BLaER1 treated with 17β-estradiol and CSF1 and Interleukin-3, amounts not matched to agents 10 nM and 100 nM (cell line): ENCODE measurements around the gene ATIC.

Experiments used
- H3K27ac ChIP-seq, 11 experiments: shearing (Covaris generic); formaldehyde crosslinking; 2 replicates each; pipeline ENCODE4 v1.8.1; 2022
- H3K27me3 ChIP-seq, 11 experiments: shearing (Covaris generic); formaldehyde crosslinking; 2 replicates each; pipeline ENCODE4 v1.8.1; 2022
- H3K36me3 ChIP-seq, 11 experiments: shearing (Covaris generic); formaldehyde crosslinking; 2 replicates each; pipeline ENCODE4 v1.8.1; 2022
- H3K4me1 ChIP-seq, 10 experiments: shearing (Covaris generic); formaldehyde crosslinking; 2 replicates each; pipeline ENCODE4 v1.8.1; 2022
- H3K4me2 ChIP-seq, 11 experiments: shearing (Covaris generic); formaldehyde crosslinking; 2 replicates each; pipeline ENCODE4 v1.8.1; 2022
- H3K4me3 ChIP-seq, 10 experiments: shearing (Covaris generic); formaldehyde crosslinking; 2 replicates each; pipeline ENCODE4 v1.8.1; 2022
- H3K9ac ChIP-seq, 11 experiments: shearing (Covaris generic); formaldehyde crosslinking; 2 replicates each; pipeline ENCODE4 v1.8.1; 2022
- H3K9me3 ChIP-seq, 11 experiments: shearing (Covaris generic); formaldehyde crosslinking; replicated peaks in 1 of 11; 2 replicates each; pipeline ENCODE4 v1.8.1; 2022
- H4K20me1 ChIP-seq, 11 experiments: shearing (Covaris generic); formaldehyde crosslinking; 2 replicates each; pipeline ENCODE4 v1.8.1; 2022
- Cebpa-rat ChIP-seq, 11 experiments: shearing (Covaris generic); IDR thresholded peaks; 2 replicates each; pipeline ENCODE4 v1.8.1; 2022

Gene ATIC

DNA sequence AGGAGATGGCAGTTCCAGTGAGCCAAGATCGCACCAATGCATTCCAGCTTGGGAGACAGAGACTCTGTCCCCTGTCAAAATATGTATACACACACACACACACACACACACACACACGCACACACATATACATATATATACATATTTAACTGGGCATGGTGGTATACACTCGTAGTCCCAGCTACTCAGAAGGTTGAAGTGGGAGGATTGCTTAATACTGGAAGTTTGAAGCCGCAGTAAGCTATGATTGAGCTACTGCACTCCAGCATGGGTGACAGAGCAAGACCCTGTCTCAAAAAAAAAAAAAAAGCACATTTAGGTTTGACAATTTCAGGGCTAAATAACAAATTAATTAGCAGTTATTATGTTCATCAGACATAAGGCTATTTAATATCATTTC is 36.0 kb upstream of the ATIC start:
- TF ChIP-seq Cebpa-rat (IDR thresholded peaks at IDR 0.05), result no peak
- Histone ChIP-seq H3K9ac (no peak overlapping the region), H3K4me2 (no peak overlapping the region), H3K4me1 (peaks cover 0 to 7% (median 4%) of the 10 kb centered on the region in 10 experiments; a peak in 6 of 20 replicates), H4K20me1 (no peaks in the 10 kb centered on the region), H3K27me3 (no peaks in the 10 kb centered on the region), H3K4me3 (no peak overlapping the region), H3K27ac (no peak overlapping the region), H3K9me3 (peaks cover 0 to 5% (median 0%) of the 10 kb centered on the region in 11 experiments; a peak in 1 of 22 replicates), H3K36me3 (no peaks in the 10 kb centered on the region)

DNA sequence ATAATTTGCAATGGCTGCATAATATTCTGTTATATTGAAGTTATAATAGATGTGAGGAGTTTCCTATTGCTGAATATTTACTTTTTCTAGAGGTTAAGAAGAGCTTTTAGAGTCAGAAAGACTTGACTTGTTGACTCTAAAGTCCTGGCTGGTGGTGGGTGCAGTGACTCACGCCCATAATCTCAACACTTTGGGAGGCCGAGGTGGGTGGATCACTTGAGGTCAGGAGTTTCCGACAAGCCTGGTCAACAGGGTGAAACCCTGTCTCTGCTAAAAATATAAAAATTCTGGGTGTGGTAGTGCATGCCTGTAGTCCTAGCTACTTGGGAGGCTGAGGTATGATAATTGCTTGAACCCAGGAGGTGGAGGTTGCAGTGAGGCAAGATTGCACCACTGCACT is 33.9 kb upstream of the ATIC start:
- Histone ChIP-seq H3K27me3 (no peaks in the 10 kb centered on the region), H3K27ac (no peak overlapping the region), H3K36me3 (no peaks in the 10 kb centered on the region), H3K4me3 (no peak overlapping the region), H3K9me3 (peaks cover 0 to 5% (median 0%) of the 10 kb centered on the region in 11 experiments; a peak in 1 of 22 replicates), H3K4me2 (no peak overlapping the region), H3K4me1 (peaks cover 0 to 7% (median 4%) of the 10 kb centered on the region in 10 experiments; a peak in 6 of 20 replicates), H4K20me1 (no peaks in the 10 kb centered on the region), H3K9ac (no peak overlapping the region)
- TF ChIP-seq Cebpa-rat (IDR thresholded peaks at IDR 0.05), result no peak

GRCh38 chr2:215280326-215280725 is 31.5 kb upstream of the ATIC start:
- TF ChIP-seq Cebpa-rat (IDR thresholded peaks at IDR 0.05), result no peak
- no peak overlapping the region for H3K9ac ChIP-seq

DNA sequence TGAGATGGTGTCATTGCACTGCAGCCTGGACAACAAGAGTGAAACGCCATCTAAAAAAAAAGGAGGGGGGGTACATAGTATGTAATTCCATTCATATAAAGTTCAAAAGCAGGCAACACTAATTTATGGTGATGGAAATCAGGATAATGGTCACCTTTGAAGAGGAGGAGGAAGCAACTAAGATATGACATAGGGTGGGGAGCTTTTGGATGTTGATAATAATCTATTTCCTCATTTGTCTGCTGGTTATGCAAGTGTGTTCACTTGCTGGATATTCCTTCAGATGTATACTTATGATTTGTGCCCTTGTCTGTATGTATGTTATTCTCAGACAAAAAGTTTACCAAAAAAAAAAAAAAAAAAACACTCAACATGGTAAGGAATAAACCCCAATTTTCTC is 28.6 kb upstream of the ATIC start:
- H3K27ac ChIP-seq, result no peak overlapping the region
- peaks cover 0 to 7% (median 4%) of the 10 kb centered on the region in 10 experiments; a peak in 6 of 20 replicates for H3K4me1 ChIP-seq
- H4K20me1 ChIP-seq, result no peaks in the 10 kb centered on the region
- H3K9me3 ChIP-seq, result peaks cover 0 to 5% (median 0%) of the 10 kb centered on the region in 11 experiments; a peak in 1 of 22 replicates
- H3K4me2 ChIP-seq, result no peak overlapping the region
- no peak overlapping the region for H3K4me3 ChIP-seq
- H3K9ac ChIP-seq, result no peak overlapping the region
- no peaks in the 10 kb centered on the region for H3K36me3 ChIP-seq
- TF ChIP-seq Cebpa-rat (IDR thresholded peaks at IDR 0.05), result no peak
- H3K27me3 ChIP-seq, result no peaks in the 10 kb centered on the region

More at GRCh38 chr2:215280326-215280725, 31.5 kb upstream of the ATIC start:
- Histone ChIP-seq H3K27me3 (no peaks in the 10 kb centered on the region), H3K36me3 (no peaks in the 10 kb centered on the region), H3K27ac (no peak overlapping the region), H3K4me3 (no peak overlapping the region), H3K4me2 (peak overlapping the region in 2 of 11 experiments; percentile 5 to 28; a peak in 1 of 22 replicates), H3K4me1 (peaks cover 0 to 7% (median 4%) of the 10 kb centered on the region in 10 experiments; a peak in 6 of 20 replicates), H4K20me1 (no peaks in the 10 kb centered on the region), H3K9me3 (peaks cover 0 to 5% (median 0%) of the 10 kb centered on the region in 11 experiments; a peak in 1 of 22 replicates)

- TF ChIP-seq Cebpa-rat (IDR thresholded peaks at IDR 0.05), result no peak
- no peaks in the 10 kb centered on the region for H3K4me1 ChIP-seq
- H3K4me2 ChIP-seq, result no peak overlapping the region
- H4K20me1 ChIP-seq, result no peaks in the 10 kb centered on the region
- no peaks in the 10 kb centered on the region for H3K9me3 ChIP-seq
- no peak overlapping the region for H3K27ac ChIP-seq
- H3K4me3 ChIP-seq, result no peak overlapping the region
- H3K27me3 ChIP-seq, result no peaks in the 10 kb centered on the region
- H3K36me3 ChIP-seq, result no peaks in the 10 kb centered on the region
- no peak overlapping the region for H3K9ac ChIP-seq
These were observed 25.6 kb upstream of the ATIC start for GRCh38 chr2:215286309-215286708.

DNA sequence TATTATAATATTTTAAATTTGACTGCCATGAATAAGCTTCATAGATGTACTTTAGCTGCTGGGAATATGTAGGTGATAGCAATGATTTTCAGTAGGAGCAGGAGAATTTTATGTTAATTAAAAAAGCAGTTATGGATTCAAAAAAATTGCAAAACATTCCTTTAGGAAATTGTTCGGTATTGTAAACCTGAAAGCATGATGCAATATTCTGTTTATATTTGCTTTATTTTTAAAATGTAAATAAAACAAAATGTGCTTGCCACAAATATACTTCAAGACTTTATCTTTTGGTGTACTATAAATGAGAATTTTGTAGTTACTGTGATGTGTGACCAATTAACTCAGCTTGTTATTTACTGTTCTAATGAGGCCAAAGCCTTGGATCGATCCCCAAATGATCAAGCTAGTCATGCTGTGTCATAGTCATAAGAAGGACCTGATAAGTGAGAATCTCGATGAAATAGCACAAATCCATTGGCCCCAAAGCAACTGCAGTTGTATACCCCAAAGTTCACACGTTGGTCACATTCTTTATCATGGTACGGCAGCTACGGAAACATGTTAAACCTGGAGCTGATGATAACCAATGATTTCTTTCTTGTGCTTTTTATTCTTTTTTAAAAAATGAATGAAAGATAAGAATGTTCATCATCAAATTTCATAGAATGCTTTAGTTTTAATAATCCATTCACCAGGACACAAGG is 23.6 kb upstream of the ATIC start:
- H3K27ac ChIP-seq, result no peak overlapping the region
- H4K20me1 ChIP-seq, result no peaks in the 10 kb centered on the region
- no peaks in the 10 kb centered on the region for H3K9me3 ChIP-seq
- H3K27me3 ChIP-seq, result no peaks in the 10 kb centered on the region
- H3K36me3 ChIP-seq, result no peaks in the 10 kb centered on the region
- no peaks in the 10 kb centered on the region for H3K4me1 ChIP-seq
- H3K4me2 ChIP-seq, result no peak overlapping the region
- H3K9ac ChIP-seq, result no peak overlapping the region
- no peak overlapping the region for H3K4me3 ChIP-seq
- no peak for TF ChIP-seq Cebpa-rat (IDR thresholded peaks at IDR 0.05)

DNA sequence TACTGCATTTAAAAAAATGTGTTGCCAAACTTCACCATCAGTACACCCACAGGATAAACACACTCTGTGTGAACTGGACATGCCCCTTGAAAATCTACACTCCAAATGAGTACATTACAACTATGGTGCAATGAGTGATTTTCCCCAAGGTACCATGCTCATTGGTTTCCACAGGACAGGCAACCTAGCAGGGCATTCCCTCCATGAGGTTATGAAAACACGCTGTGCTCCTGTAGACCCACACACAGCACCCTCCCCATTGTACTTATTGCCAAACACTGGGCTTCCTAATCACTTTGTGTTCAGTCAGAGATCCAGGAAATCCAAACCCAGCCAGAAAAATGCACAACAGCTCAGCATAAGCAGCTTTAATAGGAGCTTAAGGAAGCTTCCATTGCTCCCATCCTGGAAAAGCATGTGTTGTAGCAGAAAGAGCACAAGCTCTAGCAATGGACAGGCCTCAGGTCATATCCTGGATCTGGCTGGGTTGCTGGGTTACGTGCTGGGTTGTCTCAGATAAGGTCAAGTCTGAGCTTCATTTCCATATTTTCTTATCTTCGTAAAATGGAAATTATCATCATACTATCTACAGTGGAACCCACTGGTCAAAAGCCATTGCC is 20.8 kb upstream of the ATIC start:
- Histone ChIP-seq H3K27ac (no peak overlapping the region), H3K9ac (no peak overlapping the region)

GRCh38 chr2:215293879-215294278 is 18.0 kb upstream of the ATIC start:
- no peak overlapping the region for H3K4me3 ChIP-seq
- no peaks in the 10 kb centered on the region for H3K36me3 ChIP-seq
- no peaks in the 10 kb centered on the region for H4K20me1 ChIP-seq
- TF ChIP-seq Cebpa-rat (IDR thresholded peaks at IDR 0.05), result no peak
- no peak overlapping the region for H3K27ac ChIP-seq
- H3K4me2 ChIP-seq, result no peak overlapping the region
- H3K9me3 ChIP-seq, result peaks cover 0 to 10% (median 4%) of the 10 kb centered on the region in 11 experiments; a peak in 5 of 22 replicates
- H3K27me3 ChIP-seq, result no peaks in the 10 kb centered on the region
- no peaks in the 10 kb centered on the region for H3K4me1 ChIP-seq
- H3K9ac ChIP-seq, result no peak overlapping the region

More for the DNA sequence above, 20.8 kb upstream of the ATIC start:
- Histone ChIP-seq H3K36me3 (no peaks in the 10 kb centered on the region), H3K4me3 (no peak overlapping the region), H4K20me1 (no peaks in the 10 kb centered on the region), H3K4me2 (no peak overlapping the region), H3K9me3 (peaks cover 0 to 5% (median 0%) of the 10 kb centered on the region in 11 experiments; a peak in 1 of 22 replicates), H3K27me3 (no peaks in the 10 kb centered on the region), H3K4me1 (no peaks in the 10 kb centered on the region)
- TF ChIP-seq Cebpa-rat (IDR thresholded peaks at IDR 0.05), result no peak

DNA sequence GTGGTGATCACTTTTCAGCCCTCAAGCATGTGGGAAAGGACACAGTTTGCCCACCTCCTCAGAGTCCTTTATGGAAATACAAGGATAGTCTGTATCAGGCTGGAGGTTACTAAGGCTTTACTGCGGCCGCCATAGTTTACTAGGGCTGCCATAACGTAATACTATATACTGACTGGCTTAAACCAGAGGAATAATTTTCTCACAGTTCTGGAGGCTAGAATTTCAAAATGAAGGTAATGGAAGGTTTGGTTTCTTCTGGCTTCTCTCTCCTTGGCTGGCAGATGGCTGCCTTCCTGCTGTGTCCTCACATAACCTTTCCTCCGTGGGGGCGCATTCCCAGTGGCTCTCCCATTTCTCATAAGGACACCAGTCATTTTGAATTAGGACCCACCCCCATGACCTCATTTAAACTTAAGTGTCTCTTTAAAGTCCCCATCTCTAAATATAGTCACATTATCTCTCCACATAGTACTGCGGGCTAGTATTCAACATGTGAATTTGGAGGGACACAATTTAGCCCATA is 12.5 kb upstream of the ATIC start:
- no peaks in the 10 kb centered on the region for H3K4me1 ChIP-seq
- H3K36me3 ChIP-seq, result no peaks in the 10 kb centered on the region
- no peak overlapping the region for H3K9ac ChIP-seq
- TF ChIP-seq Cebpa-rat (IDR thresholded peaks at IDR 0.05), result no peak
- no peaks in the 10 kb centered on the region for H3K27me3 ChIP-seq
- H3K4me3 ChIP-seq, result no peak overlapping the region
- H3K4me2 ChIP-seq, result no peak overlapping the region
- peaks cover 14 to 28% (median 21%) of the 10 kb centered on the region in 11 experiments; a peak in 21 of 22 replicates for H3K9me3 ChIP-seq
- H3K27ac ChIP-seq, result no peak overlapping the region
- H4K20me1 ChIP-seq, result no peaks in the 10 kb centered on the region
